H9 (cell line): ENCODE results near the gene COA1. TPM values are rescaled to one million over a fixed set of nuclear protein-coding genes. Genes with fewer than 3 reads are reported as not detected.

ENCODE experiments used
- DNase-seq: peaks from one replicate; pipeline ENCODE4 v3.0.0-alpha.2; 2017
- H2AFZ ChIP-seq: one replicate; pipeline ENCODE4 v1.6.1; 2013; ENCODE audit warnings: mild to moderate bottlenecking, low read length, control low read depth, moderate library complexity
- H2AK5ac ChIP-seq: 2 replicates; pipeline ENCODE4 v1.6.1; 2013; ENCODE audit warnings: low read length, control low read depth, mixed read lengths; ENCODE audit not compliant: insufficient read length
- H2BK120ac ChIP-seq: one replicate; pipeline ENCODE4 v1.6.1; 2013; ENCODE audit warnings: low read depth, mild to moderate bottlenecking, low read length, control low read depth, inconsistent platforms; ENCODE audit not compliant: poor library complexity, severe bottlenecking
- H2BK12ac ChIP-seq: 2 replicates; pipeline ENCODE4 v1.6.1; 2013; ENCODE audit warnings: low read length, control low read depth, mixed read lengths, low read depth; ENCODE audit not compliant: insufficient read length
- H2BK15ac ChIP-seq: 2 replicates; pipeline ENCODE4 v1.6.1; 2013; ENCODE audit warnings: low read depth, low read length, control low read depth
- H2BK20ac ChIP-seq: one replicate; pipeline ENCODE4 v1.6.1; 2013; ENCODE audit warnings: low read depth, mild to moderate bottlenecking, low read length, control low read depth, inconsistent platforms; ENCODE audit not compliant: poor library complexity, severe bottlenecking
- H2BK5ac ChIP-seq: 2 replicates; pipeline ENCODE4 v1.6.1; 2013; ENCODE audit warnings: low read length, control low read depth, mixed read lengths; ENCODE audit not compliant: insufficient read length
- H3K14ac ChIP-seq: 2 replicates; pipeline ENCODE4 v1.6.1; 2013; ENCODE audit warnings: low read length, control low read depth; ENCODE audit not compliant: insufficient read depth
- H3K18ac ChIP-seq: 2 replicates; pipeline ENCODE4 v1.6.1; 2013; ENCODE audit warnings: low read depth, mild to moderate bottlenecking, mixed read lengths, low read length, control low read depth; ENCODE audit not compliant: insufficient read length
- H3K23ac ChIP-seq: 2 replicates; pipeline ENCODE4 v1.6.1; 2013; ENCODE audit warnings: low read length, control low read depth, mixed read lengths, low read depth; ENCODE audit not compliant: insufficient read length
- H3K23me2 ChIP-seq: 2 replicates; pipeline ENCODE4 v1.6.1; 2013; ENCODE audit warnings: low read depth, mild to moderate bottlenecking, mixed read lengths, low read length, control low read depth; ENCODE audit not compliant: insufficient read length, poor library complexity, severe bottlenecking
- H3K27ac ChIP-seq: 2 replicates; pipeline ENCODE4 v1.5.1; 2013; ENCODE audit warnings: low read length, control low read depth, mixed read lengths, low read depth; ENCODE audit not compliant: insufficient read length
- H3K27me3 ChIP-seq: 2 replicates; pipeline ENCODE4 v1.6.1; 2013; ENCODE audit warnings: low read length, control low read depth, inconsistent platforms; ENCODE audit not compliant: insufficient read depth
- H3K4ac ChIP-seq: 2 replicates; pipeline ENCODE4 v1.6.1; 2013; ENCODE audit warnings: low read depth, mild to moderate bottlenecking, control low read depth, inconsistent platforms, low read length, moderate library complexity
- H3K4me1 ChIP-seq: 2 replicates; pipeline ENCODE4 v1.6.1; 2013; ENCODE audit warnings: low read length, control low read depth, inconsistent platforms; ENCODE audit not compliant: insufficient read depth
- H3K4me2 ChIP-seq: 2 replicates; pipeline ENCODE4 v1.6.1; 2013; ENCODE audit warnings: low read length, control low read depth, mixed read lengths; ENCODE audit not compliant: insufficient read length, insufficient read depth
- H3K56ac ChIP-seq: 2 replicates; pipeline ENCODE4 v1.6.1; 2013; ENCODE audit warnings: low read depth, mild to moderate bottlenecking, mixed read lengths, low read length, control low read depth; ENCODE audit not compliant: insufficient read length
- H3K79me1 ChIP-seq: 2 replicates; pipeline ENCODE4 v1.6.1; 2013; ENCODE audit warnings: low read depth, mild to moderate bottlenecking, moderate library complexity, low read length, control low read depth, inconsistent platforms; ENCODE audit not compliant: insufficient read depth, poor library complexity, severe bottlenecking
- H3K79me2 ChIP-seq: 2 replicates; pipeline ENCODE4 v1.6.1; 2013; ENCODE audit warnings: low read length, control low read depth, inconsistent platforms; ENCODE audit not compliant: insufficient read depth
- H3K9ac ChIP-seq: 2 replicates; pipeline ENCODE4 v1.6.1; 2013; ENCODE audit warnings: low read length, control low read depth, mixed read lengths; ENCODE audit not compliant: insufficient read length; ENCODE audit errors: extremely low read depth
- H3K9me3 ChIP-seq: one replicate; pipeline ENCODE4 v1.6.1; 2013; ENCODE audit warnings: low read depth, low read length, inconsistent platforms; ENCODE audit not compliant: control insufficient read depth
- H3T11ph ChIP-seq: one replicate; pipeline ENCODE4 v1.6.1; 2013; ENCODE audit warnings: mild to moderate bottlenecking, low read length, control low read depth, inconsistent platforms
- H4K20me1 ChIP-seq: one replicate; pipeline ENCODE4 v1.6.1; 2013; ENCODE audit not compliant: control insufficient read depth, insufficient read length, insufficient read depth
- H4K5ac ChIP-seq: 2 replicates; pipeline ENCODE4 v1.6.1; 2013; ENCODE audit warnings: low read depth, mild to moderate bottlenecking, mixed read lengths, low read length, control low read depth; ENCODE audit not compliant: insufficient read length
- H4K8ac ChIP-seq: replicated peaks from 2 replicates; pipeline ENCODE4 v1.6.1; 2013; ENCODE audit warnings: low read length, control low read depth, mixed read lengths, low read depth; ENCODE audit not compliant: insufficient read length
- H4K91ac ChIP-seq: 2 replicates; pipeline ENCODE4 v1.6.1; 2013; ENCODE audit warnings: low read depth, mild to moderate bottlenecking, moderate library complexity, mixed read lengths, low read length, control low read depth; ENCODE audit not compliant: insufficient read length
- H3K27ac Mint-ChIP-seq, 3 experiments: 2 replicates in 2 of 3; 3 replicates in 1 of 3; pipeline ENCODE4 v1.8.0; 2020 to 2021; ENCODE audit warnings: mixed read lengths in 3 of 3, mild to moderate bottlenecking in 1 of 3, moderate library complexity in 1 of 3
- H3K27me3 Mint-ChIP-seq: 2 replicates; pipeline ENCODE4 v1.8.0; 2021; ENCODE audit warnings: low read depth, mild to moderate bottlenecking, moderate library complexity, mixed read lengths
- H3K36me3 Mint-ChIP-seq, 3 experiments: 2 replicates in 2 of 3; 3 replicates in 1 of 3; pipeline ENCODE4 v1.8.0; 2020 to 2021; ENCODE audit warnings: low read depth in 3 of 3, mixed read lengths in 3 of 3; ENCODE audit not compliant: insufficient read depth in 1 of 3
- H3K4me1 Mint-ChIP-seq, 2 experiments: 2 replicates each; pipeline ENCODE4 v1.8.0; 2020; ENCODE audit warnings: mixed read lengths in 2 of 2
- H3K4me3 Mint-ChIP-seq, 2 experiments: 2 replicates in 1 of 2; 3 replicates in 1 of 2; pipeline ENCODE4 v1.8.0; 2020 to 2021; ENCODE audit warnings: mild to moderate bottlenecking in 2 of 2, mixed read lengths in 2 of 2, moderate library complexity in 1 of 2
- H3K9me3 Mint-ChIP-seq, 2 experiments: 2 replicates in 1 of 2; 3 replicates in 1 of 2; pipeline ENCODE4 v1.8.0; 2020; ENCODE audit warnings: mild to moderate bottlenecking in 2 of 2, mixed read lengths in 2 of 2, moderate library complexity in 1 of 2
- CTCF ChIP-seq: fragments of 200-600 bp; sonication (generic); conservative IDR thresholded peaks from 3 replicates; pipeline ENCODE4 v1.8.0; 2021; ENCODE audit warnings: antibody characterized with exemption, mild to moderate bottlenecking
- WGBS: extraction: QIAGEN DNeasy Blood & Tissue Kit; methylation state at CpG from one replicate; pipeline ENCODE4 v1.1.7; 2013; ENCODE audit warnings: missing lambda C conversion rate, low lambda C conversion rate, mixed read lengths; ENCODE audit not compliant: insufficient read length; ENCODE audit errors: extremely low coverage; 5-methylcytosine and 5-hydroxymethylcytosine counted together
- total RNA-seq: library from RNA; stranded (reverse); gene quantifications from 2 replicates; pipeline ENCODE4 v1.2.1, GENCODE V29; 2021

Gene COA1
- total RNA-seq, 1 experiment from 2014 or later, result 138 TPM

GRCh38 chr7:43609097-43609496 is 120.2 kb downstream of the COA1 start:
- TF ChIP-seq CTCF, result no peak

More at GRCh38 chr7:43609097-43609496, 120.2 kb downstream of the COA1 start:
- H3K4me3 Mint-ChIP-seq, result no peak overlapping the region
- Histone ChIP-seq H3K27ac (no peak overlapping the region), H2AFZ (no peak overlapping the region), H3K4me2 (no peak overlapping the region), H2BK5ac (no peak overlapping the region), H3K9me3 (no peaks in the 10 kb centered on the region), H3K23ac (no peak overlapping the region), H4K8ac (no peak overlapping the region), H2BK120ac (no peak overlapping the region), H3K4ac (no peak overlapping the region), H3K4me1 (no peaks in the 10 kb centered on the region), H3K27me3 (no peaks in the 10 kb centered on the region), H2BK15ac (no peak overlapping the region), H4K91ac (no peak overlapping the region), H4K20me1 (no peaks in the 10 kb centered on the region), H2AK5ac (no peak overlapping the region), H3T11ph (no peak overlapping the region), H3K56ac (no peak overlapping the region), H4K5ac (no peak overlapping the region), H3K14ac (no peak overlapping the region), H3K18ac (no peak overlapping the region), H2BK12ac (no peak overlapping the region), H3K9ac (peak overlapping the region; percentile 8), H3K23me2 (no peaks in the 10 kb centered on the region), H3K79me1 (no peaks in the 10 kb centered on the region), H2BK20ac (no peak overlapping the region), H3K79me2 (peaks cover 2% of the 10 kb centered on the region; the same call in 1 of the 2 replicates)
- peaks cover 6 to 22% (median 22%) of the 10 kb centered on the region in 3 experiments; a peak in 6 of 7 replicates for H3K36me3 Mint-ChIP-seq
- H3K27me3 Mint-ChIP-seq, result no peaks in the 10 kb centered on the region
- no peak overlapping the region for H3K27ac Mint-ChIP-seq
- no peaks in the 10 kb centered on the region; a peak in 1 of 4 replicates for H3K4me1 Mint-ChIP-seq
- no CpG with 5 or more reads among the region's 2 CpGs for WGBS
- DNase-seq, result no peak
- H3K9me3 Mint-ChIP-seq, result peaks cover 5 to 8% of the 10 kb centered on the region in 2 experiments; a peak in 3 of 5 replicates
